CD8-positive, alpha-beta memory T cell (primary cell): ENCODE data around the gene HDAC9. TPM values are rescaled to one million over a fixed set of nuclear protein-coding genes. Genes with fewer than 3 reads are reported as not detected.

Source experiments
- CTCF ChIA-PET: fragments of 350-600 bp; sonication (Branson Sonifier 250); formaldehyde crosslinking; loops from one replicate; lab custom pipeline; 2021; ENCODE audit warnings: antibody characterized with exemption; lab: Charles Lee
- POLR2A ChIA-PET: fragments of 350-600 bp; sonication (Branson Sonifier 250); formaldehyde crosslinking; loops from one replicate; lab custom pipeline; 2021; ENCODE audit warnings: antibody characterized with exemption; lab: Charles Lee
- DNase-seq, 5 donors: peaks; one replicate each; pipeline versions ENCODE4 v3.0.0 to v3.0.0-alpha.2; 2020 to 2022; ENCODE audit warnings: mixed read lengths in 1 of 5
- H3K27ac ChIP-seq: one replicate; pipeline ENCODE4 v1.7.0; 2013; ENCODE audit warnings: low read depth, mild to moderate bottlenecking, low read length, moderate library complexity
- H3K27me3 ChIP-seq: 2 replicates; pipeline ENCODE4 v1.7.0; 2013; ENCODE audit warnings: low read length, mild to moderate bottlenecking; ENCODE audit not compliant: insufficient read depth, poor library complexity, severe bottlenecking
- H3K36me3 ChIP-seq: 2 replicates; pipeline ENCODE4 v1.7.0; 2013; ENCODE audit warnings: mild to moderate bottlenecking, low read length, moderate library complexity; ENCODE audit not compliant: insufficient read depth
- H3K4me1 ChIP-seq: 2 replicates; pipeline ENCODE4 v1.7.0; 2013; ENCODE audit warnings: mild to moderate bottlenecking, low read length, moderate library complexity; ENCODE audit not compliant: insufficient read depth
- H3K4me3 ChIP-seq: 2 replicates; pipeline ENCODE4 v1.7.0; 2013; ENCODE audit warnings: mild to moderate bottlenecking, low read length
- H3K9me3 ChIP-seq: 2 replicates; pipeline ENCODE4 v1.7.0; 2013; ENCODE audit warnings: mild to moderate bottlenecking, low read length
- H3K27ac Mint-ChIP-seq, 8 donors: one replicate each; pipeline ENCODE4 v1.8.0; 2020 to 2021; ENCODE audit warnings: mixed read lengths in 8 of 8, mild to moderate bottlenecking in 6 of 8, inconsistent platforms in 3 of 8, moderate library complexity in 3 of 8
- H3K27me3 Mint-ChIP-seq, 2 donors: one replicate each; pipeline ENCODE4 v1.8.0; 2020 to 2021; ENCODE audit warnings: mixed read lengths in 2 of 2, mild to moderate bottlenecking in 1 of 2, moderate library complexity in 1 of 2
- H3K36me3 Mint-ChIP-seq, 3 donors: one replicate each; pipeline ENCODE4 v1.8.0; 2020 to 2021; ENCODE audit warnings: mixed read lengths in 3 of 3, inconsistent platforms in 1 of 3, mild to moderate bottlenecking in 1 of 3
- H3K4me1 Mint-ChIP-seq, 3 donors: one replicate each; pipeline ENCODE4 v1.8.0; 2020 to 2021; ENCODE audit warnings: mixed read lengths in 3 of 3, inconsistent platforms in 1 of 3, mild to moderate bottlenecking in 1 of 3
- H3K4me3 Mint-ChIP-seq, 7 donors: one replicate each; pipeline ENCODE4 v1.8.0; 2020 to 2021; ENCODE audit warnings: mixed read lengths in 7 of 7, mild to moderate bottlenecking in 6 of 7, moderate library complexity in 4 of 7, inconsistent platforms in 2 of 7
- H3K9me3 Mint-ChIP-seq, 5 donors: one replicate each; pipeline ENCODE4 v1.8.0; 2020 to 2022; ENCODE audit warnings: mixed read lengths in 5 of 5, mild to moderate bottlenecking in 3 of 5, moderate library complexity in 2 of 5, inconsistent platforms in 1 of 5
- polyA plus RNA-seq: library from polyadenylated mRNA; unstranded; fragments of 300-500 nt; fragmentation: Illumina TruSeq; gene quantifications from one replicate; pipeline ENCODE4 v1.2.3, GENCODE V29; 2021
- total RNA-seq, 2 experiments: library from RNA; stranded (reverse); gene quantifications; one replicate each; pipeline ENCODE4 v1.2.3, GENCODE V29; 2021

Gene HDAC9
- total and polyA plus RNA-seq, 3 experiments from 2014 or later, result 2.5 to 5.0 (median 3.2) TPM

DNA sequence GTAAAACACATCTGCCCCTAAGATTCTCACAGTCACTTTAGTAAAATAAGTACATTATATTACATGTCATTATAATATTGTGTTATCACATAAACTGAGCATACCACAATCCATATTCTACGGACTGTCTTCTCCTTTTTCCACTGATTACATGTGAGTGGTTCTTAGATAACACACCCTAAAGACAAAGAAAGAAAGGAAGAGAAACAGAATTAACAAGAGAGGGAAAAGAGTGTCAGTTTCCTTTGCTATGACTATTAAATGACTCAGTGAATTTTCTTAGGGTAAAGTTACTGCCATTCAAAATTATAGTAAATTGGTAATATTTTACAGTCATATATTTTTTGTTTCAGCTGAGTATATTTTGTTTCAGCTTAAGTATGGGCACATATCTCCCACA lies 353.6 kb downstream of the HDAC9 start:
- no peak overlapping the region for H3K4me3 Mint-ChIP-seq
- ChIA-PET POLR2A (no interaction called here), CTCF (no interaction called here)
- Histone ChIP-seq H3K9me3 (no peaks in the 10 kb centered on the region), H3K4me1 (no peaks in the 10 kb centered on the region), H3K36me3 (no peaks in the 10 kb centered on the region), H3K4me3 (no peak overlapping the region), H3K27me3 (no peaks in the 10 kb centered on the region), H3K27ac (no peak overlapping the region)
- H3K9me3 Mint-ChIP-seq, result peaks cover 0 to 5% (median 2%) of the 10 kb centered on the region in 5 donors
- no peaks in the 10 kb centered on the region for H3K36me3 Mint-ChIP-seq
- no peak overlapping the region for H3K27ac Mint-ChIP-seq
- DNase-seq, result no peak
- H3K4me1 Mint-ChIP-seq, result no peaks in the 10 kb centered on the region
- no peaks in the 10 kb centered on the region for H3K27me3 Mint-ChIP-seq

DNA sequence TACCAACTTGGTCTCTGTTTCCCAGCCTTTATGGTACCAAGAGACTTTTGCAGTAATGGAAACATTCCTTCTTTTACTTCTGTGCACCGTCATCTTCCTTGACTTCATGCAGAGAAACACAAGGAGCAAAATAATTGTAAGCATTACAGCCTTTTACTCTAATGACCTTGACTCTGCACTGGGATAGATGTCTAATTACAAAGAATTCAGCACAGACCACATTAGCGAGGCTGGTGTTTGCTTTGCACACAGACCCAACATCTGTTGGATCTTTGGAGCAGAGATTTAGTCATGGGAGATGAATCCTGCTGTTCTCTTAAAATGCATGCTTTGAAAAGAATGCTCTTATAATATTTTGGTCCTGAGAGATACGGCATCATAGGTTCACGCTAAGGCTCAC lies 360.2 kb downstream of the HDAC9 start:
- POLR2A ChIA-PET, result no interaction called here
- H3K9me3 Mint-ChIP-seq, result peaks cover 0 to 7% (median 2%) of the 10 kb centered on the region in 5 donors
- no peak overlapping the region for H3K27ac Mint-ChIP-seq

DNA sequence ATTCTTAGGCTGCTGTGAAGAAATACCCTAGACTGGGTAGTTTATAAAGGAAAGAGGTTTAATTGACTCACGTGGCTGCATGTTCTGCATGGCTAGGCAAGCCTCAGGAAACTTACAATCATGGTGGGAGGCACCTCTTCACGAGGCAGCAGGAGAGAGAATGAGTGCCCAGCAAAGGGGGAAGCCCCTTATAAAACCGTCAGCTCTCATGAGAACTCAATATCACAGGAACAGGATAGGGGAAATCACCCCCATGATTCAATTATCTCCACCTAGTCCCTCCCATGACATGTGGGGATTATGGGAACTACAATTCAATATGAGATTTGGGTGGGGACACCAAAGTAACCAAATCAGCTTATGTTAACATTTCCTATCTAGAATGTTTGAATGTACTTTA lies 362.7 kb downstream of the HDAC9 start:
- Histone ChIP-seq H3K9me3 (no peaks in the 10 kb centered on the region), H3K4me3 (no peak overlapping the region), H3K36me3 (no peaks in the 10 kb centered on the region), H3K4me1 (no peaks in the 10 kb centered on the region), H3K27ac (no peak overlapping the region), H3K27me3 (no peaks in the 10 kb centered on the region)
- ChIA-PET POLR2A (no interaction called here), CTCF (no interaction called here)
- Mint-ChIP-seq H3K4me3 (no peak overlapping the region), H3K27me3 (no peaks in the 10 kb centered on the region), H3K9me3 (peaks cover 0 to 14% (median 2%) of the 10 kb centered on the region in 5 donors), H3K27ac (no peak overlapping the region), H3K4me1 (peaks cover 0 to 4% (median 4%) of the 10 kb centered on the region in 3 donors), H3K36me3 (no peaks in the 10 kb centered on the region)
- DNase-seq, result no peak

More for the DNA sequence above, 360.2 kb downstream of the HDAC9 start:
- Mint-ChIP-seq H3K27me3 (no peaks in the 10 kb centered on the region), H3K4me1 (peaks cover 0 to 4% (median 4%) of the 10 kb centered on the region in 3 donors), H3K4me3 (no peak overlapping the region), H3K36me3 (no peaks in the 10 kb centered on the region)
- Histone ChIP-seq H3K4me3 (no peak overlapping the region), H3K36me3 (no peaks in the 10 kb centered on the region), H3K27me3 (no peaks in the 10 kb centered on the region), H3K27ac (no peak overlapping the region), H3K9me3 (no peaks in the 10 kb centered on the region), H3K4me1 (no peaks in the 10 kb centered on the region)
- no peak for DNase-seq
- CTCF ChIA-PET, result no interaction called here

DNA sequence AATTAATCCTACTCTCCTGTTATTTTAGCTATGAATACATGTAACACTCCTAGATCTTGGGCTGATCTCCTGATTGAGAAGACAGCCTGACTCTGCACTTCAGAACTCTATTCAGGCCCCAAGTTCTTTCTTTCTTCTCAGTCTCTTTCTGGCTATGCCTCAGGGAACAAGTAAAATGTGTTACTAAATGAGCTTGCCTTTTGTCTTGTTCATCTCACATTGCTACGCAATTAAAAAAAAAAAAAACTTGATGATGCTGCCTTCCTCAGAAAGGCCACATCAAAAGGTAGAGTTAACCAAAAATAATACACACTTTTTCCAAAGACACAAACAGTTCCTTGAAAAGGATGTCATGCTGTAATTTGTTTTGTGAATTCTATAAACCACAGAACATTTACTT lies 363.8 kb downstream of the HDAC9 start:
- Histone ChIP-seq H3K36me3 (no peaks in the 10 kb centered on the region), H3K27ac (no peak overlapping the region), H3K9me3 (no peaks in the 10 kb centered on the region), H3K27me3 (no peaks in the 10 kb centered on the region), H3K4me3 (no peak overlapping the region), H3K4me1 (no peaks in the 10 kb centered on the region)
- Mint-ChIP-seq H3K27ac (peak overlapping the region in 2 of 8 donors; percentile 43 to 62), H3K36me3 (no peaks in the 10 kb centered on the region), H3K27me3 (no peaks in the 10 kb centered on the region), H3K4me1 (peaks cover 0 to 4% (median 4%) of the 10 kb centered on the region in 3 donors), H3K4me3 (no peak overlapping the region), H3K9me3 (peaks cover 0 to 17% (median 3%) of the 10 kb centered on the region in 5 donors)
- CTCF ChIA-PET, result interaction anchor here (1.1 kb wide), 1 partner anchor 8 kb away, joined by 3 read pairs; no protein-coding TSS in a partner anchor
- POLR2A ChIA-PET, result no interaction called here
- no peak for DNase-seq

GRCh38 chr7:18860221-18860620 lies 364.7 kb downstream of the HDAC9 start:
- no peaks in the 10 kb centered on the region for H3K9me3 ChIP-seq
- no peaks in the 10 kb centered on the region for H3K36me3 Mint-ChIP-seq
- POLR2A ChIA-PET, result no interaction called here
- no peaks in the 10 kb centered on the region for H3K27me3 ChIP-seq
- H3K4me3 Mint-ChIP-seq, result no peak overlapping the region
- H3K27ac ChIP-seq, result no peak overlapping the region
- H3K27me3 Mint-ChIP-seq, result no peaks in the 10 kb centered on the region
- DNase-seq, result no peak
- H3K9me3 Mint-ChIP-seq, result peaks cover 0 to 19% (median 4%) of the 10 kb centered on the region in 5 donors
- H3K4me1 Mint-ChIP-seq, result peaks cover 0 to 4% (median 4%) of the 10 kb centered on the region in 3 donors
- CTCF ChIA-PET, result no interaction called here
- no peak overlapping the region for H3K4me3 ChIP-seq
- H3K27ac Mint-ChIP-seq, result peak overlapping the region in 1 of 8 donors; percentile 39
- H3K36me3 ChIP-seq, result no peaks in the 10 kb centered on the region
- no peaks in the 10 kb centered on the region for H3K4me1 ChIP-seq

GRCh38 chr7:18861514-18862118 lies 366.1 kb downstream of the HDAC9 start:
- Mint-ChIP-seq H3K4me3 (no peak overlapping the region), H3K36me3 (no peaks in the 10 kb centered on the region), H3K27ac (no peak overlapping the region), H3K9me3 (peaks cover 0 to 15% (median 4%) of the 10 kb centered on the region in 5 donors), H3K4me1 (peaks cover 0 to 4% (median 4%) of the 10 kb centered on the region in 3 donors), H3K27me3 (no peaks in the 10 kb centered on the region)
- no peak overlapping the region for H3K27ac ChIP-seq
- ChIA-PET POLR2A (no interaction called here), CTCF (no interaction called here)
- no peak overlapping the region for H3K4me3 ChIP-seq
- H3K27me3 ChIP-seq, result no peaks in the 10 kb centered on the region
- H3K9me3 ChIP-seq, result no peaks in the 10 kb centered on the region
- no peaks in the 10 kb centered on the region for H3K4me1 ChIP-seq
- DNase-seq, result no peak
- no peaks in the 10 kb centered on the region for H3K36me3 ChIP-seq

DNA sequence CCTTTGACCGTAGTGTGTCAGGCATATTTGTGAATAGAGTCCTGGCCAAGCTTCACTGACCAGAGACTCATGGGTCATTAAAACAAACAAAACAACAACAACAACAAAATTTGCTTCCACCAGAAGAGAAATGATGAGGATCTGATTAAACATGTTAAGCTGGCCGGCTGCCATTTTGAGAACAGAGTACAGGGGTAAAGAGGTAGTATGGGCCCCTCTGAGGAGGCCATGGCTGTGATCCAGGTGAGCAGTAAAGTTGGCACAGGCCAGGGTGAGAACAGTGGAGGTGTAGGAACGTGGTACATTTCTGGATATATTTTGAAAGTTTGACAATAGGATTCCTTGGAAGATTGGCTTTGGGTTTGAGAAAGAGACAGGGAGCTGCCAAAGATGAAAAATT lies 369.4 kb downstream of the HDAC9 start:
- Mint-ChIP-seq H3K9me3 (peaks cover 0 to 19% (median 2%) of the 10 kb centered on the region in 5 donors), H3K4me3 (no peak overlapping the region), H3K36me3 (no peaks in the 10 kb centered on the region), H3K4me1 (no peaks in the 10 kb centered on the region), H3K27ac (no peak overlapping the region), H3K27me3 (no peaks in the 10 kb centered on the region)
- Histone ChIP-seq H3K4me3 (no peak overlapping the region), H3K36me3 (no peaks in the 10 kb centered on the region), H3K9me3 (no peaks in the 10 kb centered on the region), H3K4me1 (no peaks in the 10 kb centered on the region), H3K27ac (no peak overlapping the region), H3K27me3 (no peaks in the 10 kb centered on the region)
- ChIA-PET CTCF (no interaction called here), POLR2A (no interaction called here)
- DNase-seq, result no peak

GRCh38 chr7:18866359-18867036 lies 370.9 kb downstream of the HDAC9 start:
- Histone ChIP-seq H3K4me1 (no peaks in the 10 kb centered on the region), H3K27me3 (no peaks in the 10 kb centered on the region), H3K36me3 (no peaks in the 10 kb centered on the region), H3K9me3 (no peaks in the 10 kb centered on the region), H3K27ac (no peak overlapping the region), H3K4me3 (no peak overlapping the region)
- Mint-ChIP-seq H3K36me3 (no peaks in the 10 kb centered on the region), H3K9me3 (peaks cover 0 to 19% (median 9%) of the 10 kb centered on the region in 5 donors), H3K27me3 (no peaks in the 10 kb centered on the region), H3K4me3 (no peak overlapping the region), H3K27ac (no peak overlapping the region), H3K4me1 (no peaks in the 10 kb centered on the region)
- ChIA-PET POLR2A (no interaction called here), CTCF (no interaction called here)
- no peak for DNase-seq
